Measurements from ENCODE around the gene SQSTM1.
A peak's percentile ranks its signal among the peaks of the same experiment; 100 is the strongest.

SQSTM1 gene

DNA sequence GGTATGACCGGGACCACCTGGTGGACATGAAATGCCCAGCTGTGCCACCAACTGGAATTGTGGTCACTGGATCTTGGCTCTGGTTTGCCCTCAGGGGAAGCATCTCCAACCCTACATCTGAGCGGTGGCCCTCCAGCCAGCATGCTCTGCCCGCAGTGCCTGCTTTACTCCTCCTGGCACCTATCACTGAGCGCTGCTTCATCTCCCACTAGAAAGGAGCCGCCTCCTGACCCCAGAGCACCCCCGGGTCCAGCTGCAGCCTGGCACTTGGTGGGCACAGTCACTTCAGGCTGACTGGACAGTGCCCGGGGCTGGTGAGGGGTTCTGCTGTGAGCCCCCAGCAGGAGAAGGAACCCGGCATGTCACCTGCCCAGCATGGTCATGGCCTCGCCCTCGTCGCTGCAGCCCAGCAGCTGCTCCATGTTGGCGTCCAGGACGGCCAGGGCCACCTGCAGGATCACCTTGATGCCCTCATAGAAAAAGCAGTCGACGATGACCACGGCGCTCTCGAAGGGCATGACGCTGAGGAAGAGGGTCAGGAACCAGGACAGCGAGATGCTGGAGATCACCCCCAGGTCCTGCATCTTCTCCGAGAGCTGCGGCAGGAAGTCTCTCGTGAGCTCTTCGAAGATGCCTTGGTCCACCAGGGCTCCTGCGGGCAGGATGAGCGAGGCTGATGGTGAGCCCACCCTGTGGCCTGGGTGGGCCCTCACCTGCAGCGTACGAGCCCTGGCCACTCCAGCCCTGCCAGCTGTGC is 54.0 kb downstream of the SQSTM1 start:
- DNase-seq, result no peak

DNA sequence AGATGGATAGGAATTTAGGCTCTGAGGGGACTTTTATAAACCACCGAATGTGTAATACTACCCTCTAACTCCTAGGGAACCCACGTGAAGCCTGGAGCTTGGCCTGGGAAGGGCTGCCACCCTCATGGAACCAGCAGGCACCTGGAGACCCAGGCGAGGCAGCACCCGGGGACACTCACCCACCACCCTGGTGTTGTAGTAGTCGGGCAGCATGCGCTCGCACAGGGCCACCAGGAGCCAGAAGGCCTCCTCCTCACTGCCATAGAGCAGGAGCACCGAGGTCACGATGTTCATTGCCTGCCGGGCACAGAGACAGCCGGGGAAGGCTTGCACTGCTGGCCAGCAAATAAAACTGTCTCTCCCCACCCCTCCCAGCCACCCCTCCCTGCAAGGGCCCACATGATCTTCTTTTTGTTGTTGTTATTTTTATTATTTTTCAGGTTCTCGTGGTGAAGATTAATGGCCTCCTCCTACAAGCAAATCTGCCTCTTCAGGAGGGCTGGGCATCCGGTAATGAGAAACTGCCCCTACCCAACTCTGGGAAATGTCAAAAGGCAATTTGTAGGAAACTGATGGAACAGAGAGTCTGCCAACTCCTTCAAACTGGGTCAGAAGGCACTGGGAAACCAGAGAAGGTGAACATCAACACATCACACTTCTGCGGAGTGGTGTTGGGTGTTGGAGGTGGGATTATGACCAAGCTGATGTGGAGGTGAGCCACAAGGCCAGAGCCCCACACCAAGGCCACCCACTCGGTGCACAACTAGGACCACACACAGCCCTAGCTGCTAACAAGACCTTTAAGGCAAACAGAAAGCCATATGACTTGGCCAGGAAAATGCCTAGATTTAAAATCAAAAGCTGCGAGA is 55.3 kb downstream of the SQSTM1 start:
- no peak for DNase-seq

DNA sequence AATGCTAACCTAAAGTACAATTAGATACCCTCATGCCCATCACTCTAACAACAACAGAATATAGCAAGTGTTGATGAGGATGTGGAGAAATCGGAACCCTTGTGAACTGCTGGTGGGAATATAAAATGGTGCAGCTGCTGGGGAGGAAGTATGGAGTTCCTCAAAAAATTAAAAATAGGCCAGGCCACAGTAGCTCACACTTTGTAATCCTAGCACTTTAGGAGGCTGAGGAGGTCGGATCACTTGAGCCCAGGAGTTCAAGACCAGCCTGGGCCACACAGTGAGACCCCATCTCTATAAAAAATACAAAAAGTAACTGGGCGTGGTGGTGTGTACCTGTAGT is 55.9 kb downstream of the SQSTM1 start:
- DNase-seq, result no peak

DNA sequence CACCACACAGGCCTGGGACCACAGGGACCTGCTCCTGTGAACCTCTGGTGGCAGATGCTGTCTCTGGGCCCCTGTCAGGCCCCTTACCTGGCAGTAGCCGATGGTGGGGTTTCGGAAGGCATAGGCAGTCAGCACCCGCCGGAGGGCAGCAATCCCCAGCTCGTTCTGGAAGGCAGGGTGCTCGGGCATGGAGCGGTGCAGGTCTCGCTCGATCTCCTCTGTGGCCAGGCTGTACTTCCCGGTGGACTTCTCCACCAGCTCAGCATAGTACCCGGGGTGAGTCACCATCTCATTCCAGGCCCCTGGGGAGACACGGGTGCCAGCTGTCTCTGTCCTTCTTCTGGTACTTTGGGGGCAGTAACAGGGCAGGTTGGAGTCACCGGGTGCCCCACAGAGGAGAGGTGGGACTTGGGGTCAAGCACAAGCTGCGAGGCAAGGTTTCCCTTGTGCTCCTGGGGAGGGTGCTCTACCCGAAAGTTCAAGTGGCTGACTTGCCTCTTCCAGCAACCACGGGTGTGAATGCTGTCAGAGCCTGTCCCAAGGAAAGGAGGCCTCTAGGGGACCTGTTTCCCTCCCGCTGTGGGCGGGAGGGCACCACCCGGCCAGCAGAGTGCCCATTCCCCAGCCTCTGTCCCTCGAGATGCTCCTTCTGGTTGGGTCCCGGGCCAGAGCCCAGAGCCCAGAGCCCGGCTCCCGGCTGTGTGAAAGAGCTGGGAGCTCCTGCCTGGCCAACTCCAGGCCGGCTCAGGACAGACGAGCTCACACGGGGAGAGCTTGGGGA is 57.7 kb downstream of the SQSTM1 start:
- no peak for DNase-seq

DNA sequence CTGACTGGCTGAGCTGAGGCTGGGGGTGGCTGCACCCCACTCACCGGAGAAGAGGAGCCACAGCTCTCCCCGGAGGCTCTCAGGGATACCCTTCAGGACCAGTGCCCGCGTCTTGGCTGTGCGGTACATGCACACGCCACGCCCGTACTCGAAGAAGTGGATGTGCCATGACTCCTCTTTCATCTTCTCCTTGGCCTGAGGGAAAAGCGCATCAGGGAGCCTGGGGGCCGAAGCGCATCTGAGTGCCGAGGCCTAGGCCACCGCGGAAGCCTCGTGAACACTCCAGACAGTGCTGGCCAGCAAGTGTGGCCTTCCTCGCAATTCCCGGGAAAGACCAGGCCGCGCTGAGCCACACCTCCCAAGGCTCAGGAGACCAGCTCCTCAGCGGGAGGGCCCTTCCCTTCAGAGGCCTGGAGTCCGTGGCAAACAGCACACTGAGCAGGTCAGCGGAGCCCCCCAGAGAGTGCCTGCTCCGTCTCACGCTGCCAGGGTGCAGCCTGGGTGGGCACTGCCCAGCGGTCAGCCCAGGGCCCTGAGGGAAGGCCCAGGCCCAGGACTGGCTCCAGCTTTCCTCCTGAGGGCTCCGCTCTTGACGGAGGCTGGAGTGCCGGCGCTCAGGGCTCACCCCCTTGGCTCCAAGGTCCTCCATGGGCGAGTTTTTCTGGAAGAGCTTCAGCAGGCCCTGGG is 58.4 kb downstream of the SQSTM1 start:
- DNase-seq, result peak; percentile 36

DNA sequence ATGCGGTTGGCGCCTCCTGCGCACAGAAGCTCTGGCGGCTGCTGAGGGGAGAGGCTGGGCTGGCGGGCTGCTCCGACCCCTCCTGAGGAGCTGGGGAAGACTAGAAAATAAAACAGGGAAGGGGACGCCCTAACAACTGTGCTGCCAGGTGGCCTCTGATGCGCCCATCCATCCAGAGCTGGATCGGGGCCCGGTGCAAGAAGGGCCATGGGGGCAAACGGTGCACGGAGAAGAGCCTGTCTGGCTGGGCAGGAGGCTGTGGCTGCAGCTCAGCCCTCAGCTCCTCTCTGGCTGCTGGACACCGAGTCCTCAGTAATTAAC is 58.9 kb downstream of the SQSTM1 start:
- no peak for DNase-seq

DNA sequence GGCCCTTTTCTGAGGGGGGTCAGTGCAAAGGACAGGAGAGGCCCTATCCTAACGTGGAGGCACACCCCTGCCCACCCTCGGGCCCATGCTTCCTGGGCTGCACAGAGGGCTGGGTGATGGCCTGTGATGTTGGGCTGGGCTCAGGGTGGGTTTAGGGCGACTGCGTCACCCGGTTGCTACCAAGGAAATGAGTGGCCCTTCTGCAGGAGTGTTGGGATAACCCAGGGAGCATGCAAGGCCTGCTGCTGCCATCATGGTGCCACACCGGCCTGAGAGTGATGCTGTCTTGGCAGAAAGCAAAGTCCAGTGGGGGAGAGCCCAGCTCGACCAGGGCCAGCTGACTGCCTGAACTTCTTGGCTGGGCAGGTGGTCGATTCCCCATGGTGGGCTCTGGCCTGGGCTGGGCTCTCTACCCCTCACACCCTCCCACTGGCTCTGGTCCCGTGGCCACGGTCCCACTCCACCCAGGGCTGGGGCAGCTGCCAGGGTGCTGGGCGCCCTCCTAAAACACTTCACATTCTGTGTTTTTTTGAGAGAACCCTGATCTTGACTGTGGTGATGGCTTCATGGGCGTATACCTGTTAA is 59.5 kb downstream of the SQSTM1 start:
- DNase-seq, result no peak

DNA sequence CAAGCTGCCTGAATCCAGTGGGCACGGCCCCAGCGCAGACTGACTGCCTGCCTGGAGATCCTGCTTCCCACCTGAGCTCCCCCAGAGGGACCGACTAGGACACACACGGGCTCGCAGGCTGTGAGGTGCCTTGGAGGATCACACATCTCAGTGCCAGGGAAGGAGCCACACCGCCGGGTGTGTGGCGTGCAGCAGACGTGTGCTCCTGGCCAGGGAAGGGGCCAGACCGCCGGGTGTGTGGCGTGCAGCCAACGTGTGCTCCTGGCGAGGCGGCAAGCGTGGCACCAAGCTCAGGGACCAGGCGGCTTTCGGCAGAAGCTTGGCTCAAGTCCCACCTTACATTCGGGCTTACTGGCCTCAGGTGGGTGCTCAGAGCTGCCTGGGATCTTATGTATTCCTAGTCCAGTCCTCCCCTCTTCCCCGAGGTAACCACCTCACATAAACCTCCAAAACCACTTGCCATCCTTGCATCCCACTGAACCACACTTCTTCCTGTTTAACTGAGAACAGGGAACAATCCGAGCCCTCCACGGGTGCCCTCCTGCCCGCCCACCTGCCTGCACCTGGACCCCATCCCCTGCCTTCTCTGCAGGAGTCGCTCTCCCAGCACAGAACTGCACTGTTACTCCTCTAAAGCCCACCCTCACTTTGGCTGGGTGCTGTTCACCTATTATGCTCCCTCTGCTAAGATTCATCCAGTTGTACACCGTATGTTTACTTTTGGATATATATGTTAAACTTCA is 60.3 kb downstream of the SQSTM1 start:
- DNase-seq, result no peak

DNA sequence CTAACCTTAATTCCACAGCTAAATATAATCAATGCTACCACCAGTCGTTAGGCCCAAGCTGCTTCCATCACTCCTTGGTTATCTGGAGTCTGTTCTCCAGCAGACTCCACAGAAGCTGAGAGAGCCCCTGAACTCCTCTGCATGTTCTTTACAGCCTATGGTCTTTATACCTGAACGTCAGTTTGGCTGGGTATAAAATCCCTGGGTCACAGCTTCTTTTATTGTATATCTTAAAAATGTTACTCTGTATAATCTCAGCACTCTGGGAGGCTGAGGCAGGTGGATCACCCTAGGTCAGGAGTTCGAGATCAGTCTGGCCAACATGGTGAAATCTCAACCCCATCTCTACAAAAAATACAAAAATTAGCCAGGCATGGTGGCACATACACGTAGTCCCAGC is 61.6 kb downstream of the SQSTM1 start:
- no peak for DNase-seq

DNA sequence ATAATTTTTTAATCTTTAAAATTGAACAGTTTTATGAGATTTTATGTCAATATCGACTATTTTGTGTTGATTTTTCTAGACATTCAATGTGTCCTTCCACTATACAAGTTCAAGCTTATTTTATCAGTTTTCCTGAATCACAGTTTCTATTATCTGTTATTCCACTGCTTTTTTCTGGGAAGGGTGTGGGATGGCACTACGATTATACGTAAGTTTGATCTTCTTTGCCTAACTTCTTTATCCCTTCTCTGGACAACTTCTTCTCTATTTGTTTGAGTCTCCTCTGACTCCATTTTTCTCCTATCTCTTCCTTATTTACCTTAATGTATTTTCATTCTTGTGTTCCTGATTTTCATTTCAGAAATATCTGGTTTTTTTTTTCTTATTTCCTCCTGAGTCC is 62.5 kb downstream of the SQSTM1 start:
- DNase-seq, result no peak

DNA sequence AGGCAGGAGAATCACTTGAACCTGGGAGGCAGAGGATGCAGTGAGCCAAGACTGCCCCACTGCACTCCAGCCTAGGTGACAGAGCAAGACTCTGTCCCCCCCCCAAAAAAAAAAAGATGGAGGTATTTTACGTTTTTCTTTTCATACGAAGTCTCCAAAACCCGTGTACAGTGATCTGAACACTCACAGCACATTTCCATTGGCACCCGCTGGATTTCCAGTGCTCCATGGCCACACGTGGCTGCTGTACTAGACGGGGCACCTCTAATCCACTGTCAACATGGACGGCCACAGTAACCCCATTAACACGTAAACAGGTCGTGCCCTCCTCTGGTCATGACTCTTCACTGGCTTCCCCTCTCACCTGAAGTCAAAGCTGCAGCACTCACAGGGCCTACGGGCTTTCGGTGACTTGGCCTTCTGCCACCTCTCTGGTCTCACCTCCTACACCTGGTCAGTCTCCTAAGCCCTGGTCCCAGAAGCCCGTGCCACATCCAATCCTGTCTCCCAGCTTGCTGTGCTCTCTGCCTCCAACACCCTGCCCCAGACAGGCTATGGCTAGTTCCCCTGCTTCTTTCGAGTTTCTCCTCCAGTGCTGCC is 64.9 kb downstream of the SQSTM1 start:
- no peak for DNase-seq

DNA sequence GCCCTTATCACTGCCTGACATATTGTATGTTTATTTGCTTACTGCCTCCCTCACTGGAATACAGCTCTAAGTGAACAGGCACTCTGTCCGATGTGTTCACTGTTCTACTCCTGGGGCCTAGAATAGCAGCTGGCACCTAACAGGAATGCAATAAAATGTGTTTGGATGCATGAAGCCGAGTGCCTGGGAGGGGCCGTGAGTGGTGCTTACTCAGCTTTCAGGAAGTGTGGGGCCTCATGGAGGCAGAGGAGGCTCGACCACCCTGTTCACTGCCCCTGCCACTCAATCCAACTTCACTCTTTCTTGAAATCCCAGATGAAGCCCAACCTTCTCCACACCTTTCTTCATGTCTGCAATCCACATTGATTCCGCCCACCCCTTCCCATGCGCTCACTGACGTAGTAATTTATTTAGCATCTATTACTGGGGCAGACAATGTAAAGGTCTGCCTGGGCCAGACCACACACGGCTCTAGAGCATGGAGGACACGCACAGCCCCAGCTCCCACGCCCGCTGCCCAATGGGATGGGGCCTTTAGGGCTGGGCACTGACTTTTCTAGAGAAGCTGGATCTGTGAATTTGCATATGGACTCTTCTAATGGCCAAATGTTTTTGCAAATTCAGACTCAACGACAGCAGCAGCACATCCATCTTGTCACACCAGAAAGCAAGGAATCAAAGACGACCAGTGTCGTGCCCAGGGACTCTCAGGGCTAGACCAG is 65.6 kb downstream of the SQSTM1 start:
- no peak for DNase-seq

DNA sequence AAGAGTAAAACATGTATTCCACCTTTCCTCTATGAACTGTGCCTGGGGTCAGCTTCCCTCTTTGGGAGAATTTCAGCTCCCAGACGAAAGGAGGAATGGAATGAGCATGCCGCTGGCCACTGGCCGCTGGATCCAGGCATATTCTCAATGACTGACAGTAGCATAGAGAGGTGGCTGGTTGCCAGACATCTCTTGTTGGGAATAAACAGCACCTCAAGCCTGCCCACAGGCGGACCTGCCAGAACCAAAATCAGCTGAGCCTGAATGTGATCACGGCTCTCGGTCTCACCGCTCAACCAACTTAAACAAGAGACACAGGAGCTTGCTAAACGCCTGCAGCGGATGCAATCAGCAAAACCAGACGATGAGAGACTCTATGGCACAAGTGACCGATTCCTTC is 66.4 kb downstream of the SQSTM1 start:
- no peak for DNase-seq
